ENCODE data around the gene SLC44A3.
A peak's percentile ranks its signal among the peaks of the same experiment; 100 is the strongest.

SLC44A3 gene

DNA sequence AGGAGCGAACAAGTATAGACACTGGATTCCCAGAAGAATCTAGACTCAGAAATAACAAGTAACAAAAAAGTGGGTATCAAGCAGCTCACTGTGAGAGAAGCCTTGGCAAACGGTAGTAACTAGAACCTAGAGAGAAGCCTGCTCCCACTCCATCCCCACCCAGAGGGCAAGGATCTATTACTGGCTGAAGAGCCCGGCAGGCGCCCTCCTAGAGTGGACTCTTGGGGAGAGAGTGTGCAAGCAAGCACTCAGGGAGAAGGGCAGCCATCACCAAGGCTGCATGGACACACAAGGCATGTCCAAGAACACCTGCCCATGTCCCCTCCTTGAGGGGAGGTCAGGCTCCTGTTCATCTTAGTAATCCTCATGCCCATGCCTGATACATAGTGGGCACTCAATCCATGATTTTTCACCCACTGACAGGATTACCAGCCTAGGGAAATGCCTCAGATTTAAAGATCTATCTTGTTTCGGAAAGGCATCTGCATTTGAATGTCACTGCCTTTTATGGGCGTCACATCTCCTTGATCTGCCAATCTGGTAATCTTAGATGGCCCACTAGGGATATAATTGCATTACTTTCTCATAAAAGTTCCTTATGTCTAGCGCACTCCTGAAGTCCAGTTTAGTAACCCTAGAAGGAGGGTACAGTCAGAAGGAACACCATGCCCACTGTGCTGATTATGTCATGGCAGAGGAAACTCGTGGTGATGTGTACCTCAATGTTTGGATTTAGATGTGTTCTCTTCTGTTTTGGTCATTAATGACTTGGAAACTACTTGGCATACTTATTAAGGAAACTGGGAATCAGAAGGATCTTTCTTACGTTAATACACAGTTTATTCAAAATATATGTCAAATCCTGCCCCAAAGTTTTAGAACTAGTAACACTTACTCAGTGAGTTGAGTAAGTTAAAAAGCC lies 92.4 kb downstream of the SLC44A3 start:
- no peak for DNase-seq

DNA sequence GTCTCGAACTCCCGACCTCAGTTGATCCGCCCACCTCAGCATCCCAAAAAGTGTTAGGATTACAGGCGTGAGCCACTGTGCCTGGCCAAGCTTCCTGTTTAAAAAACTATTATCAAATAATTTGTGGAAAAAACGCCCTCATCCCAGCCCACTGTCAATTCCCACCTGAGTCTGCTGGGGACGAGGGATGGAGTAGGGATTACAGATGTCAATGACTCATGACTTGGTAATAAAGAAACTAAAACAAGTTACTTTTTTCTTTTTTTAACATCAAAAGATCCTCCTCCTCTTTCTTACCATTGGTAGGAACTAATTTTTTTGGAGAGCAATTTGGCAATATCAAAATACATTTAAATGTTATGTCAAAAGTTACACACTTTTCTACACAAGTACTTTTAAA lies 97.1 kb downstream of the SLC44A3 start:
- no peak for DNase-seq

GRCh38 chr1:94919241-94920030 lies 99.3 kb downstream of the SLC44A3 start:
- DNase-seq, result no peak

GRCh38 chr1:94920061-94920460 lies 99.9 kb downstream of the SLC44A3 start:
- DNase-seq, result no peak

DNA sequence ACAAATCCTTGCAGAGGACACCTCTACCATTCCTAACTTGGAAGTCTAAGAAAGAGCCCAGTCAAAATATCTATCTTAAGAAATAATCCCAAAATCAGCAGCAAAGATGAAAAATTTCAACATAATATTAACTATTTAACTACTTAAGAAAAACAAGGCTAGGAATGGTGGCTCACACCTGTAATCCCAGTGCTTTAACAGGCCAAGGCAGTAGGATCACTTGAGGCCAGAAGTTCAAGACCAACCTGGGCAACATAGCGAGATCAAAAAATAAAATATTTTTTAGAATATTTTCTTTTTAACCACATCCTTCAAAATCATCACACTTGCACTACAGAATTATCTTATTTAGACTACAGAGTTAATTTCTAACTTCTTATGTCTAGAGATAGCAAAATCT lies 101.8 kb downstream of the SLC44A3 start:
- no peak for DNase-seq

- DNase-seq, result no peak
Measured at GRCh38 chr1:94922761-94923331, 102.7 kb downstream of the SLC44A3 start.

DNA sequence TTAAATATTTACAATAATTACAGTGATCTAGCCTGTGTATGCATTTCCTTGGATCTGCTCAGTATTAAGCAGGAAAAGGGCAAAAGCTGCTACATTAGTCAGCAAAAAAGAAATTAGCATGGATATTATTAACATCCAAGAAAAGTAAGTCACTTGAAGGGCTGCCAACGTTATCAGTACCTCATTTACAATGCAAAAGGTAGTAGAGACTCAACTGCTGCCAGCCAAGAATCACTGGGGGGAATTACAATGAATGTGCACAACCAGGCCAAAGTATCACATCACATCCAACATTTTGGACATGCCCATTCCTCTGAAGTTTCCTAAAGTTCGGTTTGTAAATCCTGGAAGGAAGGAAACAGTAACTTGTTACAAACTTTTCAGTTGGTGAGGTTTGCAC lies 104.8 kb downstream of the SLC44A3 start:
- DNase-seq, result no peak

- peak; percentile 81 for DNase-seq
Measured at GRCh38 chr1:94925561-94926125, 105.5 kb downstream of the SLC44A3 start.

DNA sequence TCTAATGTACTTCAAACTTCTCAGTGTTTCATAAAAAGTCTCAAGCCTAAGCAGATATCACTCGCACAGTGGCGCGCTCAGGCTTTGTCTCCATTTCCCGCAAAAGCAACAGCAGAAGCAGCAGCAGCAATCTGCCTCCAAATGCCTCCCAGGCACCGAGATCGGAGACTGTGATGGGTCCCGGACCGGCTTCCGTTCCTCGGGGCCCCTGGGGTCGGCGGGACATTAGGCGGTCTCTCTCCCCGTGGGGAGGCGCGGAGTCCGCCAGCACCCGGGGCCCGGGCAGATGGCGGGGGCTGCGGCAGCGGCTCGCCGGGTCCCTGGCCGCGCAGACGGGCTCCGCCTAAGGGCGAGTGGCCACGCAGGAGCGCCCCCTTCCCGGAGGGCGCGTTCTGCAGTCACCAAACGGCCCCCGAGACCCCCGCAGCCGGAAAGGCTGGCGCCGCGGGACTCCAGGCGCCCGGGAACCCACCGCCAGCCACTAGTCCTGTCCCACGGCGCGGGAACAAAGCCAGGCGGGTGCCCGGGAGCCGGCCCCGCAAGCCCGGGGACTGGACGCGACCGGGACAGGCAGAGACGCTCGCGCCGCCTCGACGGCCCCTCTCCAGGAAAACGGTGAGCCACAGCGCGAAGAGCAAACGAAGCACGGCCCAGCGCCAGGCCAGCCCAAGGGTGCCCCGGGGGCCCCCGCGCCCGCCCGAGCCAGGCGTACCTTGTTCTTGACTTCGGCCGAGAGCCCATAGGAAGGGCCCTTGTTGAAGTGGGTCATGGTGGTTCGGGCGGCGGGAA lies 106.2 kb downstream of the SLC44A3 start:
- DNase-seq, result no peak

DNA sequence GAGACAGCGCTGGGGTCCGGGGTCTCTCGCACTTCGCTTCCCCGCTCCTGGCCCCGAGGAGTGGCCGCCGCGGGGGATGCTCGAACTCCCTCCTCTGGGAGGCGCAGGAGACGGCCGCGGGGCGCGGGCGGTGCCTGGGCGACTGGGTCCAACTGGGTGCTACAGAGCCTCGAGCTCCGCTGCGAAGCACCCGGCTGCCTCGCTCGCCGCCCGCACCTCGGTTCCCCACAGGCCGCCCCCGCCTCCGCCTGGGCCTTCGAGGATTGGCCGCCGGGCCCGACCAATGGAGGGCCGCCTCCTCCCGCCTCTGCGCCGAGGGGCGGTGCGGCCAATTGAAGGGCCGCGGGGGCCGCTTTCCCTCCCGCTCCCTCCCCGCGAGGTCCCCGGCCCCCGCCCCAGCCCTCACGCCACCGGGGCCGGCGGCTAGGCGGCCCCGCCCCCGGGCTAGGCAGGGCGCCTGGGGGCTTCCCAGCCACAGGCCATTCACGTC lies 106.8 kb downstream of the SLC44A3 start, which contains the start of gene CNN3:
CNN3 (minus strand) TSS at position 196 of the 490 bp plus-strand sequence. CDS start 216 bp downstream, outside the sequence.
- DNase-seq, result peak; percentile 76

- no peak for DNase-seq
Measured at GRCh38 chr1:94927405-94928175, 107.4 kb downstream of the SLC44A3 start.

DNA sequence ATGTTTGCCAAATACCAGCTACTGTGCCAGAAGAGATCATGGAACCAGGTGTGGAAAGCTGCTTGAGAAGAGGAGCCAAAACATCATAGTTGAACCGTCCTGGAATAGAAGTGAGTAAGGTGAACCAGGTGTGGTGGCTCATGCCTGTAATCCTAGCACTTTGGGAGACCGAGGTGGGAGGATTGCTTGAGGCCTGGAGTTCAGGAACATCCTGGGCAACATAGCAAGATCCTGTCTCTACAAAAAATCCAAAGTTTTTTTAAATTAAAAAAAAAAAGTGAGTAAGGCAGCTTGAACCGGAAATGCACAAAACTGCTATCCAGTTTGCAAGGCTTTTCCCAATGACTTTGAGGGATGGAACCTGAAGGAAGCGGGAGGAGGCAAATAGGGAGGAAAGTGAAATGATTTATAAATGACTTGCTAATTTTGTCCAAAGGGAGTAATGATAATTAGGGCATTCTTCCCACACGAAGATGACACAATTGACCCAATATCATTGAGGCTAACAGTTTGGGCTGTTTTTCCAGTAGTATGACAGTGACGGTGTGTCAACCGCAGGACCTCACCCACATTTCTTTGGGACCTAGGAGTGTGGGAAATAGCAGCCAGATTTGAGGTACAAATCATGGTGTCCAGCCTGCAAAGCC lies 108.3 kb downstream of the SLC44A3 start:
- DNase-seq, result no peak

DNA sequence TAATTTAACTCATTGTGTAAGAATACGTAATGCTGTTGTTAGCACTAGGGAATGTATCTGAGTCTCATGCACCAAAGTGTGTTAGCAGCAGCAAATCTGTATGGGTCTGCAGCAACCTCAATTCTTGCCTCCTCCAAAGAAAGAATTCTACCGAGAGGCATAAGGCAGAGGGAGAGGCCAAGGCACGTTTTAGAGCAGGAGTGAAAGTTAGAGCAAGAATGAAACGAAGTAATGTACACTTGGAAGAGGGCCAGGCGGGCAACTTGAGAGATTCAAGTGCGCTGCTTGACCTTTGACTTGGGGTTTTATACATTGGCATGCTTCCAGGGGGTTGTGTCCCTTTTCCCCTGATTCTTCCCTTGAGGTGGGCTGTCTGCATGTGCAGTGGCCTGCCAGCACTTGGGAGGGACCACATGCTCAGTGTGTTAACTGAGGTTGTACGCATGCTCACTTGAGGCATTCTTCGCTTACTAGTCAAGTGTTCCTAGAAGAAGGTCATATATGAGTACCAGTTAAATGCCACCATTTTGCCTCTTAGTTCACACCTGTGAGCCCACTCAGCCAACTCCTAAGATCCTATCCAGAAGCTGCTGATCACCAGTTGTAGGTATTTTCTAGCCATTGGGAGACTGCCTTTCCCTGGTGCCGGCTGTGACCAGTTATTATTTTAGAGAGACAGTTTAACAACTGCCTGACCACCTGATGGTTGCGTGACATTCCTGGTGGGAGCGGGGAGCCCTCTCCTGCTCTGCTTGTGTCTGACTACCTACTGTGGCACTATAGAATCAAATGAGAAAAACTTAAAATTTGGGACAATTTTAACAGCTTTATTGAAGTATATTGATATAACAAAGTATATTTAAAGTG lies 109.4 kb downstream of the SLC44A3 start:
- no peak for DNase-seq

DNA sequence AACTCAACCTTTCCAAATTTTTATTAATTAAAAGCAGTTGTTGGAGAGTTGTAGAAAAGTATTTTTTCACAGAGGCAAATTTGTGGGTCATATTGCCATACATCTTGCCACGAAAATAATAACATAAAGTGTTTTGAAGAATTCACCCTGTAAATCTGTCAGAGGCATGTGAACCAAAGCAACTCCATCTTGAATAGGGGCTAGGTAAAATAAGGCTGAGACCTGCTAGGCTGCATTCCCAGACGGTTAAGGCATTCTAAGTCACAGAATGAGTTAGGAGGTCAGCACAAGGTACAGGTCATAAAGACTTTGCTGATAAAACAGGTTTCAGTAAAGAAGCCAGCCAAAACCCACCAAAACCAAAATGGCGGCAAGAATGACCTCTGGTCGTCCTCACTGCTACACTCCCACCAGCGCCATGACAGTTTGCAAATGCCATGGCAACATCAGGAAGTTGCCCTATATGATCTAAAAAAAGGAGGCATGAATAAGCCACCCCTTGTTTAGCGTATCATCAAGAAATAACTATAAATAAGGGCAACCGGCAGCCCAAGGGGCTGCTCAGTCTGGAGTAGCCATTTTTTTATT lies 111.2 kb downstream of the SLC44A3 start:
- no peak for DNase-seq

DNA sequence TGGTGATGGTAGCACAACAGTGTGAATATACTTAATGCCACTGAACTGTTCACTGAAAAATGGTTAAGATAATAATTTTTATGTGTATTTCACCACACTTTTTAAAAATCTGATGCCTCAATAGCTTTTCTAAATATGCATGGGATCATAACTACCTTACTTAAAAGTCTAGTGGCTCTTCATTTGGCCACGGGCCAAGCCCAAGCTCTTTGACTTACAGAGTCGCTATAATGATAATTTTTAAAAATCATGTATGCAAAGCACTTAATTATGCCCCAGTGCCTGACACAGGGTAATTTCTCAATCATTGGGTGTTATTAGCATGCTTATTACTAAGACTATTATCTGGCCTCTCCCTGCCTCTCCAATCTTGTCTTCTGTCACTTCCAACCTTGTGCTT lies 114.4 kb downstream of the SLC44A3 start:
- no peak for DNase-seq

DNA sequence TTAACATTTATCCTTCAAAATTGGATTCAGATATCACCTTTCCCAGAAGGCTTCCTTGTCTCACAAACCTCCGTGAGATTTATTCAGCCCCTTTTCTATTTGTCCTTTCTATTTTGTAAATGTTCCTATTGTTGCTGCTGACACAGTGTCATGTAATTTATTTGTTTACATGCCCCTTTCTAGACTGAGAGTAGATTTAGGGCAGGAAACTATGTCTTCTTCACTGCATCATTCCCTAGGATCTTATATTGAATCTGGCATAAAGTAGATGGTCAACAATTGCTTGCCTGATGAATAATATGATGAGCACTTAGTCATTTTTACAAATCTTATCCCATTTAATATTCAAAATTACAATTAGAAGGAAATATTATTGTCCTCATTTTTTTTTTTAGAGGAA lies 114.9 kb downstream of the SLC44A3 start:
- no peak for DNase-seq

DNA sequence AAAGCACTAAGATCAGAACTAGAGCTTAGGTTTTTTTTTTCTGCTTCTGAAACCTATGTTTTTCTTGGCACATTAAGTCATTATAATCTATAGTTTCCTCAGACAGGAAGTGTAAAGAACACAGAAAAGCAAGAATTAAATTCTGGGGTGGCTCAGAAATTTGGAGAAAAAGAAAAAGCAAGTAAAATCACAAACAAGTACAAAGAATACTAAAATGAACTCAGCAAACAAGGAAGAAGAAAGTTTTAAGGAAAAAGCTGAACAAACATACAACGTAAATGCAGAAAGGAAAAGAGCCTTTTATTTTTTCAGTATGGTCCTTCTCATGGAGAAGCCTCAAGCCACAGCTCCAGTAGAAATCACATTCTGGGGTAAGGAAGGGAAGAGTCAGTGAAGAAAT lies 115.3 kb downstream of the SLC44A3 start:
- no peak for DNase-seq

DNA sequence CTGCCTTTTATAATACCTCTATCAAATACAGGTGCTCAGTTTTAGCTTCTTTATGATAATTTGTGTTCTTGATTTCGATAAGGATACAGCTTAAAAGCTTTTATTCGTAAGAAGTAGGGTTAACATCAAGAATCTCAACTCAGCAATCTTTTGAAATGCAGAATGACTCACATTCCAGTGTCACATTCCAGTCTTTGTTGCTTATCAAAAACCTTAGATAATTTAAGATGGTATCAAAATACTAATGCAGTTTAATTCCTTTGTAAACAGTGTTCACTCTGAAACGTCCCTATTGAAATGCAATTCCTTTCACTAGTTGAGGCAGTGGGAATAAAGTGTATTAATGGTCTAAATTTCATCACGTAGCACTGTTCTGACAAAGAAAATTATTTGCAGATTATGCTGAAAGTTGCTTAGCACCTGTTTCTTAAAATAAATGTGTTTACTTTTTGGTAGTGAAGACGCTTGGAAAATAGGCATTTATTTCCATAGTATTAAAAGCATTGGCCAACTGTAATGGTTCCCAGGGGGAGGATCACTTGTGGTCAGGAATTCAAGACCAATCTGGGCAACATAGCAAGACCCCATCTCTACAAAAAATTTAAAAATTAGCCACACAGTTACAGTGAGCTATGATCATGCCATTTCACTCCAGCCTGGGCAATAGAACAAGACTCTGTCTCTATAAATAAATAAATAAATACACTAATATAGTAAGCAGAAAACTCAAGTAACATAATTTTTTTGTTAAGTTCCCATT lies 116.9 kb downstream of the SLC44A3 start:
- DNase-seq, result no peak

GRCh38 chr1:94937820-94938219 lies 117.7 kb downstream of the SLC44A3 start:
- DNase-seq, result no peak

Data from amniotic stem cell (primary cell).